Jurkat, Clone E6-1 (cell line): Measurements from ENCODE around the gene GSTP1.
"Not testable (repeated sequence)": the region's sequence is repeated elsewhere in the genome, so short reads cannot be mapped to it uniquely, and the experiment has no call there.

Experiments
- DNase-seq: peaks from one replicate; pipeline ENCODE4 v3.0.0-alpha.2; 2011; ENCODE audit warnings: low read depth, low spot score
- H3K4me3 ChIP-seq: 2 replicates; pipeline ENCODE4 v1.5.1; 2011; ENCODE audit warnings: mild to moderate bottlenecking, low read length, control low read depth, moderate library complexity

GSTP1 gene

DNA sequence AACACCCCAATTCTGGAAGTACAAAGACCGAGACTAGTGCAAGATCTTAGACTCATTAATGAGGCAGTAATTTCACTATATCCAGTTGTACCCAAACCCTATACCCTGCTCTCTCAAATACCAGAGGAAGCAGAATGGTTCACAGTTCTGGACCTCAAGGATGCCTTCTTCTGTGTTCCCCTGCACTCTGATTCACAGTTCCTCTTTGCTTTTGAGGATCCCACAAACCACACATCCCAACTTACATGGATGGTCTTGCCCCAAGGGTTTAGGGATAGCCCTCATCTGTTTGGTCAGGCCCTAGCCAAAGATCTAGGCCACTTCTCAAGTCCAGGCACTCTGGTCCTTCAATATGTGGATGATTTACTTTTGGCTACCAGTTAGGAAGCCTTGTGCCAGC is 40.2 kb downstream of the GSTP1 start:
- not testable (repeated sequence) for DNase-seq, H3K4me3 ChIP-seq

- not testable (repeated sequence) for DNase-seq, H3K4me3 ChIP-seq
These were observed 42.7 kb downstream of the GSTP1 start for GRCh38 chr11:67626131-67626833.

- DNase-seq, result no peak
- no peak overlapping the region for H3K4me3 ChIP-seq
These were observed 43.4 kb downstream of the GSTP1 start for GRCh38 chr11:67626970-67627369.

DNA sequence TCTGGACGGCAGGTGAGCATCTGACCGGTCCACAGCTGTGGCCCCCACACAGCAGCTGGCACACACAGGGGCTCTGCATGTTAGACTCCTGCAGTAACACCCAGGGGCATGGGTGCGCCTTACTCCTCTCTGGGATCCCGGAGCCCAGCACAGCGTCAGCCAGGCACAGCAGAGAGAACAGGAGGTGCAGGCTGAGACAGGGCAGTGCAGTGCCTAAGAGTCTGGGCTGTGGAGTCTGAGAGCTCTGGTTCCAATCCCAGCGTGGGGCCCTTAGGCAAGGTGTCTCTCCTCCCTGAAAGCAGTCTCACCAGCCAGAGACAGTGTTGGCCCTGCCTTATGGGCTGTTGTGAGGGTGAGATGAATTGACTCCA is 43.8 kb downstream of the GSTP1 start:
- DNase-seq, result no peak
- no peak overlapping the region for H3K4me3 ChIP-seq

DNA sequence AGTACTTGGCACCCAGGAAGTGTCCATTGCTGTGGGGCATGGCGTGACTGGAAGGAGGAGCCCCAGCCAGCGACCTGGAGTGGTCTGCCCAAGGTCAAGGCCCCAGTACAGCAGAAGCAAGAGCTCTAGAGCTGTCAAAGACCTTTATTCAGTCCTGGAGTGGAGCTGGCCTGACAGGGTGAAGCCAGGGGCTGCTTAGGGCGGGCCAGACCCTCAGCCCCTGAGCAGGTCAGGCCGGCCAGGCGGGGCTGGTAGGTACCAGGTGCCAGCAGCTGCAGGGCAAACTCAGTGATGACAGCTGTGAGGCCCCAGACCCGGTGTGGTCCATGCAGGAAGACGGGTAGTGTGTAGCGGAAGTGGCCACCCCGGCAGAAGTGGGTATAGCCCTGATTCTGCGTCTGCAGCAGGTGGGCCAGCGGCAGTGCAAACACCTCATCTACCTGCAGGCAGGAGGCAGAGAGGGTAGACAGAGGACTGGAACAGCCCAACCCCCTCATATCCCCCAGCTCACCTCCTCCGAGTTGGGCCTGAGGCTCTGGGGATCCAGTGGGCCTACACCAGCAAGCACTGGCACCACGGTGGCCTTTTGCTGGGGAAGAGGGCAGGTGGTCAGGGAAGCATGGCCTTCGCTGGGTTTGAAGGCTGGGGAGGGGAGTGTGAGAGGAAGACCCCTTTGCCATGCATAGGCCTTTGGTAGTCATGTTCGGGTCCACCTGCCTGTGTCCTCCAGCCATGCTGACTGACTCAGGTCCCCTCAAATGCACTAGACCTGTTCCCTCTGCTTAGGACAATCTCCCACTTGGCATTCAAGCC is 44.4 kb downstream of the GSTP1 start:
- DNase-seq, result no peak
- peak overlapping the region; percentile 64 for H3K4me3 ChIP-seq

DNA sequence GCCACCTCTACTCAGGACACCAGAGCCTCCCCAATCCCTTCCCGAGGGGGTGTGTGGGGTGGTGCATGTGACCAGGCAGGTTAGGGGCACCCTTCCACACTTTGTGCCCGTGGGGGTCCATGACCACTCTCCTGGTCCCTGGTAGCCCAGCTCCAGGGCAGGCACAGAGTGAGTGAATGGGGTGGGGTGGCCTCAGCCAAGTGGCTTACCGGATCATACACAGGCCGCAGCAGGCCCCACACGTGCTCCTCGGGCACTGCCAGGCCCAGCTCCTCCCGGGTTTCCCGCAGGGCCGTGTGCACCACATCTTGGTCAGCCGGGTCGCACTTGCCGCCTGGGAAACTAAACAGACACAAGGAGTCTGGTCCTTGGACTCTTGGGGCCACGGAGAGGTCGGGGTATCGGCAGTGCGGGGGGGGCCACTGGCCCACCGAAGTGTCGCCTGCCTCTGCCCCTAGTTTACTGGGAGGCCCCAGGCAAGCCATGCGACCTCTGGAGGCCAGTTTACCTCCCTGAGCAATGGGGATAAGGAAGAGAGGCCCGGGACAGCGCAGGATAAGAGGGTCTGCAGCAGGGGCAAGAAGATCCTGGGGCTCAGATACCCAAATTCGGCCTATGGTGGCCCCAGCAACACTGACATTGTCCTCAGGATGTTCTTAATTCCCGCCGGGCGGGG is 45.2 kb downstream of the GSTP1 start:
- peak overlapping the region; percentile 64 for H3K4me3 ChIP-seq
- no peak for DNase-seq

DNA sequence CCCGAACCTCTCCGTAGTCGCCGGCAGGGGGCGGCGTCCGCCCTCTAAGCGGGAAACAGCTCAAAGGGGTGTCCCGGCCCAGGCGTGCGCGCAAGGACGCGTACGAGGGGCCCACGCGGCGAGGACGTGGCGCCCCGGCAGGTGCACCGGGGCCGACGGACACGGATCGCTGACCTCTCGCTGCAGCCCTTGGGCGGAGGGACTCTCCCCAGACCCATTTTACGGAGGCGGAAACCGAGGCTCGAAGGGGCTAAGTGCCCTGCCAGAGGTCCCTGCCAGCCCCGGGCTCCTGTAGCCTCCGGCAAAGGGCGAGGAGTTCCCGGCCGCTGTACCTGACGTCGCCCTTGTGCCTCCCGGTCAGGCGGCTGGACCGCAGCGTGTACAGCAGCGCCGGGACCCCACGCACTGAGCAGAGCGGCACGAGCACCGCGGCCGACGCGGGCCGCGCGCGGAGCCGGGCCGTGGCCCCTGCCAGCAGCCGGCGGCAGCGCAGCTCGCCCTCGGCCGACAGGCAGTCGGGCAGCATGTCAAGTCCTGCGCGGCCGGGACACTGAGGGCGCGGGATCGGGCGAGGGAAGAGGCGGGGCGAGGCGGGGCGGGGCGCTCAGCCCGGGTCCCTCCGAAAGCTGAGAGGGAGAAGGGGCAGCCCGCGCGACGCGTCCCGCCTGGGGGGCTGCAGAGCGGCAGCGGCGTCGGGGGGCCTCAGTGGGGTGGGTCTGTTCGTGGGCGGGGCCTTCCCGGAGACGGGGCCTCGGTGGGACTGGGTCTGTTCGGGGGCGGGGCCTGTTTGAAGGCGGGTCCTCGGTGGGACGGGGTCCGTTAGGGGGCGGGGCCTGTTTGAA is 46.0 kb downstream of the GSTP1 start, which contains the start of gene NUDT8:
Gene NUDT8 (minus strand): TSS at position 552 of the 842 bp plus-strand sequence. CDS start 26 bp downstream, at position 526.
- H3K4me3 ChIP-seq, result peak within 1 kb of the TSS; percentile 65
- peak; percentile 89 for DNase-seq

- H3K4me3 ChIP-seq, result peak overlapping the region; percentile 65
- peak; percentile 90 for DNase-seq
These were observed 46.8 kb downstream of the GSTP1 start for GRCh38 chr11:67630228-67630942.

DNA sequence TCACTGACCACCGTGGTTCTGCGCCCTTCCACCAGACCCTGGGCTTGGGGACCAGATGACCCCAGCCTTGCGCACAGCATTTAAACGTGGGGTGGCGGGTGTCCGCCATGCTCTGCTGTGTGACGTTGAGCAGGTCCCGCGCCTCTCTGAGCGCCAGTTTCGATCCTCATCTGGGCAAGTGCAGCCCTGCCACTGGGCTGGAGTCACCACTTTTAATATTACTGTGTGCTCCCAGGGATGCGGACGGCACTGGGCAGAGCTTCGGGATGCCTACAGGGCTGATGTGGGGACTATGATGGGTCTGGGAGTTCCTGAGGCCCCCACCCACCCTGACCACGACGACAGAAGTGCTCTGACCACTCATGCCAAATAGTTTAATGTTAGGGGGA is 47.3 kb downstream of the GSTP1 start:
- no peak for DNase-seq
- H3K4me3 ChIP-seq, result peak overlapping the region; percentile 65

GRCh38 chr11:67631411-67631810 is 47.8 kb downstream of the GSTP1 start:
- H3K4me3 ChIP-seq, result no peak overlapping the region
- DNase-seq, result no peak

DNA sequence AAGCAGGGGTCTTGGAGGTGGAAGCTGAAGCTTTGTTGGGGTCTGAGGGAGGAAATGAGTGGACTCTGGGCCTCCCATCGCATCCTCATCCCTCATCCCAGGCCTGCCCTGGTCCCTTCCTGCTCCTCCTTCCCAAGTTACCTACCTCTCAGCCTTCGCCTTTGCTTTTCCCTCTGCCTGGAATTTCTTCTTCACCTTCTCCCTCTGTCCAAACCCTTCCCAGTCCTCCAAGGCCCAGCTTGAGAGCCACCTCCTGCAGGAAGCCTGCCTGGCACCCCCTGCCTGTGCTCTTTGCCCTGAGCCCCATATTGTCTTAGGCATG is 48.2 kb downstream of the GSTP1 start:
- H3K4me3 ChIP-seq, result no peak overlapping the region
- DNase-seq, result no peak

GRCh38 chr11:67632175-67632981 is 48.8 kb downstream of the GSTP1 start:
- no peak for DNase-seq
- no peak overlapping the region for H3K4me3 ChIP-seq

DNA sequence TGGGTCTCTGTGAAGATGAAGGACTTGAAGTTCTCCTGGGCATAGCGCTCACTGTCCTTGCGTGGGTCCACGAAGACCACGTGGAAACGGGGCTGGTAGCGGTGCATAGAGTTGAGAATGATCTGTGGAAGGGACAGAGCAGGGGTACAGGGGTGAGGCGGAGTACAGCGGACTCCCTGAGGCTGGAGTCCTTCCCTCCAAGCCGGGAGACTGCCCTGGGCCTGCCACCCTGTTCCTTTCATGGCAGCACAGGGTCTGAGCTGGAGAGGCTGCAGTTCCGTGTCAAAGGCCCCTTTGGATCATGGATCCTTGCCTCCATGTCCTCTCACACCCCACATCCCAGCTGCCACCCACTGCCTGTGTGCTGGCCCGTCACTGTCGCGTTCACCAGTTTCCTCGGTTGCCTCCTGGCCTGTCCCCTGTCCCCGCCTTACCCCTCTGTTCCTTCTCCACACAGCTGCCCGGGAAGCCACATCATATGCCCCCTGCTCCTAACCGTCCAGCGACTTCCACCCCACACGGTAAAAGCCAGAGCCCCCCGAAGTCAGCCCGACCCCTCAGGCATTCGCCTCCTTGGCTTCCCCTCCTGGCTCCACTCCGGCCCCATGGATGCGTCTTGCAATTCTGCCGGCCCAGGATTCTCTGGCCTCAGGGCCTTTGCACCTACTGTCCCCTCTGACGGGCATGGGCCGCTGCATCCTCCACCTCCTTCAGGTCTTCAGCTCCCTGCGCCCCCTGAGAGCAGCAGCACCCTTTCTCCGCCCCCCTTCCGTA is 49.6 kb downstream of the GSTP1 start:
- H3K4me3 ChIP-seq, result no peak overlapping the region
- DNase-seq, result no peak

GRCh38 chr11:67633758-67634365 is 50.2 kb downstream of the GSTP1 start:
- no peak for DNase-seq
- no peak overlapping the region for H3K4me3 ChIP-seq

DNA sequence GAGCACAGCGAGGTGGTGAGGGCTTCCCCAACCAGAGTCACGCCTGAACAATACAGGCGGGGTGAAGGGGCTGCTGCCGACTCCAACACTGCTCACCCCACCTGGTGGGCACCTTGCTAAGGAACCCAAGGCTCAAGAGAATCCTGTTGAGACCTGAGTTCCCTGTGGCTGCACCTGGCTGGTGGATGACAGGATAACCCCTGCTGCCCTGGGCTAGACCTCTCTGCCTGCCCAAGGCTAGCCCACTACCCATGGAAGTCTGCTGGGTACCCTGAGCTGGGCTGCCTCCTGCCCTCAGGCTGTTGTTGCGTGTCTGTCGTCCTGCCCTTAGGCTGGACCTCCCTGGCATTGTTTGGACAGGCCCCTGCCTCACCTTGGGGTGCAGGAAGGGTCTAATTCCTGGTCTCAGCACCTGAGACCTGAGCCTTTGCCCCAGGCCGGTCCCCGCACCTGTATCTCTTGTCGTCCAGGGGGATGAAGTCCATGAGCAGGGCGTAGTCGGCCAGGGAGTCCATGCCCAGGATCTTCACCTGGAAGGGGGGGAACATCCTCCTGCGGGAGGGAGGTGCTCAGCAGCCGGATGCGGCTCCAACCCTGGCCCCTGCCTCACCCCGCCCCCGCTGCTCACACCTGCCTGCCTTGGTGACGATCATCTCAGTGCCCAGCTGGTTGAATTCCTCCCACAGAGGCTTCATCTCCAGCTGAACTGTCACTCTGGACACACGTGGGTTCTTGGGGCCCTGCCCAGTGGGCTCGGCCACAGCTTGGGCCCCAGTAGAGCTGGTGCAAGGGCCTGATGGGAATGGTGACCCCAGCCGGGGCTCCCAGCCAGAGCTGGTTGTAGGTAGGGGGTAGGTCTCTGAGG is 51.0 kb downstream of the GSTP1 start:
- no peak overlapping the region for H3K4me3 ChIP-seq
- DNase-seq, result no peak

- no peak overlapping the region for H3K4me3 ChIP-seq
- DNase-seq, result no peak
These were observed 51.6 kb downstream of the GSTP1 start for GRCh38 chr11:67635231-67635521.
